SK-N-SH treated with all-trans-retinoic acid at 6 μM for 48 hours (cell line): ENCODE results near the gene EMC8.

ENCODE experiments used
- ATAC-seq: fragments of 200-7000 bp; cut with Tn5 transposase; 3 replicates; pipeline ENCODE4 v1.9.1; 2020; ENCODE audit warnings: mild to moderate bottlenecking, moderate library complexity
- ARNTL ChIP-seq: fragments of 450-650 bp; formaldehyde crosslinking; IDR thresholded peaks from 2 replicates; pipeline ENCODE4 v1.5.0; 2020; ENCODE audit warnings: low read depth, mild to moderate bottlenecking, moderate library complexity, borderline replicate concordance
- BACH2 ChIP-seq: fragments of 250-450 bp; sonication (Bioruptor Pico); IDR thresholded peaks from 2 replicates; pipeline ENCODE4 v1.9.0; 2021; ENCODE audit warnings: mild to moderate bottlenecking, borderline replicate concordance
- CREB5 ChIP-seq: fragments of 250-450 bp; sonication (Bioruptor Pico); IDR thresholded peaks from 2 replicates; pipeline ENCODE4 v1.5.1; 2020; ENCODE audit warnings: low read depth, mild to moderate bottlenecking, moderate library complexity
- CSDC2 ChIP-seq: fragments of 250-450 bp; sonication (Bioruptor Pico); IDR thresholded peaks from 2 replicates; pipeline ENCODE4 v1.5.0; 2020; ENCODE audit warnings: mild to moderate bottlenecking, moderate library complexity
- CSRNP3 ChIP-seq: fragments of 250-450 bp; sonication (Bioruptor Pico); IDR thresholded peaks from 2 replicates; pipeline ENCODE4 v1.5.1; 2021; ENCODE audit warnings: mild to moderate bottlenecking, moderate library complexity
- ESRRG ChIP-seq: fragments of 250-450 bp; sonication (Bioruptor Pico); IDR thresholded peaks from 2 replicates; pipeline ENCODE4 v1.6.1; 2021; ENCODE audit warnings: mild to moderate bottlenecking
- GLIS3 ChIP-seq: fragments of 250-450 bp; sonication (Bioruptor Pico); IDR thresholded peaks from 2 replicates; pipeline ENCODE4 v1.5.0; 2020; ENCODE audit warnings: mild to moderate bottlenecking, moderate library complexity
- ISL1 ChIP-seq: fragments of 250-450 bp; sonication (Bioruptor Pico); IDR thresholded peaks from 2 replicates; pipeline ENCODE4 v2.1.2; 2022; ENCODE audit warnings: mild to moderate bottlenecking, moderate library complexity
- PATZ1 ChIP-seq: fragments of 250-450 bp; sonication (Bioruptor Pico); IDR thresholded peaks from 2 replicates; pipeline ENCODE4 v1.8.0; 2020; ENCODE audit warnings: mild to moderate bottlenecking, moderate library complexity, borderline replicate concordance
- POU6F1 ChIP-seq: fragments of 250-450 bp; sonication (Bioruptor Pico); IDR thresholded peaks from 2 replicates; pipeline ENCODE4 v1.8.0; 2021; ENCODE audit warnings: low read depth, mild to moderate bottlenecking, moderate library complexity, borderline replicate concordance
- PPARA ChIP-seq: fragments of 250-450 bp; sonication (Bioruptor Pico); IDR thresholded peaks from 2 replicates; pipeline ENCODE4 v1.5.0; 2020; ENCODE audit warnings: mild to moderate bottlenecking, borderline replicate concordance
- RARB ChIP-seq: fragments of 250-450 bp; sonication (Bioruptor Pico); IDR thresholded peaks from 2 replicates; pipeline ENCODE4 v1.8.0; 2021; ENCODE audit warnings: mild to moderate bottlenecking, moderate library complexity
- SNAI2 ChIP-seq: fragments of 250-450 bp; sonication (Bioruptor Pico); IDR thresholded peaks from 2 replicates; pipeline ENCODE4 v1.5.0; 2020; ENCODE audit warnings: mild to moderate bottlenecking, moderate library complexity
- TCF4 ChIP-seq: fragments of 250-450 bp; sonication (Bioruptor Pico); IDR thresholded peaks from 2 replicates; pipeline ENCODE4 v1.8.0; 2021; ENCODE audit warnings: mild to moderate bottlenecking, moderate library complexity, borderline replicate concordance
- TOX ChIP-seq: fragments of 250-450 bp; sonication (Bioruptor Pico); IDR thresholded peaks from 2 replicates; pipeline ENCODE4 v1.8.0; 2021; ENCODE audit warnings: mild to moderate bottlenecking, moderate library complexity, borderline replicate concordance
- TSHZ2 ChIP-seq: fragments of 250-450 bp; sonication (Bioruptor Pico); IDR thresholded peaks from 2 replicates; pipeline ENCODE4 v1.5.0; 2020; ENCODE audit warnings: mild to moderate bottlenecking, moderate library complexity
- ZC3H10 ChIP-seq: fragments of 250-450 bp; sonication (Bioruptor Pico); IDR thresholded peaks from 2 replicates; pipeline ENCODE4 v1.5.1; 2021; ENCODE audit warnings: mild to moderate bottlenecking, moderate library complexity
- ZFP3 ChIP-seq: fragments of 250-450 bp; sonication (Bioruptor Pico); IDR thresholded peaks from 2 replicates; pipeline ENCODE4 v1.5.0; 2020; ENCODE audit warnings: mild to moderate bottlenecking, moderate library complexity
- ZFP30 ChIP-seq: fragments of 450-650 bp; formaldehyde crosslinking; IDR thresholded peaks from 2 replicates; pipeline ENCODE4 v1.5.0; 2022; ENCODE audit warnings: mild to moderate bottlenecking, moderate library complexity
- ZNF565 ChIP-seq: fragments of 450-650 bp; formaldehyde crosslinking; conservative IDR thresholded peaks from 2 replicates; pipeline ENCODE4 v1.5.0; 2020; ENCODE audit warnings: low read depth, mild to moderate bottlenecking, moderate library complexity
- ZNF8 ChIP-seq: fragments of 450-650 bp; formaldehyde crosslinking; IDR thresholded peaks from 2 replicates; pipeline ENCODE4 v1.5.0; 2020; ENCODE audit warnings: mild to moderate bottlenecking, moderate library complexity

Gene EMC8

GRCh38 chr16:85781695-85782370, 17.5 kb downstream of the EMC8 start:
- TF ChIP-seq CREB5 (CRISPR knock-in tag): no peak
- no peak for TF ChIP-seq CSRNP3 (CRISPR knock-in tag)
- TF ChIP-seq ZFP30 (CRISPR knock-in tag): no peak
- TF ChIP-seq SNAI2 (CRISPR knock-in tag): no peak
- no peak for TF ChIP-seq ZNF8 (CRISPR knock-in tag)
- TF ChIP-seq ZC3H10 (CRISPR knock-in tag): no peak
- TF ChIP-seq ARNTL (CRISPR knock-in tag): no peak
- TF ChIP-seq PATZ1: no peak
- no peak for TF ChIP-seq POU6F1 (CRISPR knock-in tag)
- TF ChIP-seq CSDC2 (CRISPR knock-in tag): no peak
- TF ChIP-seq TSHZ2 (CRISPR knock-in tag): no peak
- ATAC-seq: peak; percentile 23; the same call in 1 of the 3 replicates

- no peak for ATAC-seq
- TF ChIP-seq PPARA (CRISPR knock-in tag) (no peak), TCF4 (CRISPR knock-in tag) (no peak), TOX (CRISPR knock-in tag) (no peak), GLIS3 (CRISPR knock-in tag) (no peak), SNAI2 (CRISPR knock-in tag) (no peak), POU6F1 (CRISPR knock-in tag) (no peak), ZNF565 (CRISPR knock-in tag) (no peak), ZFP3 (CRISPR knock-in tag) (no peak), ZNF8 (CRISPR knock-in tag) (no peak), RARB (CRISPR knock-in tag) (no peak), ARNTL (CRISPR knock-in tag) (no peak), ESRRG (no peak), BACH2 (CRISPR knock-in tag) (no peak), ZFP30 (CRISPR knock-in tag) (no peak), CSDC2 (CRISPR knock-in tag) (no peak), CSRNP3 (CRISPR knock-in tag) (no peak), ISL1 (no peak), PATZ1 (no peak)
These were observed 18.2 kb downstream of the EMC8 start for GRCh38 chr16:85781156-85781555.
